Testis (tissue), 3 donors: ENCODE measurements around the gene WBP1L. TPM values are rescaled to one million over a fixed set of nuclear protein-coding genes. Genes with fewer than 3 reads are reported as not detected.

Experiments used
- DNase-seq: peaks from one replicate; pipeline ENCODE4 v3.0.0-alpha.2; 2019
- H3K27ac ChIP-seq, 2 donors: fragments of 200-600 bp; sonication (generic); one replicate each; pipeline ENCODE4 v1.5.1; 2019
- H3K27me3 ChIP-seq: fragments of 200-600 bp; sonication (generic); one replicate; pipeline ENCODE4 v1.5.1; 2019
- H3K36me3 ChIP-seq: fragments of 200-600 bp; sonication (generic); one replicate; pipeline ENCODE4 v1.5.1; 2017; ENCODE audit warnings: low read depth; ENCODE audit errors: missing control alignments
- H3K4me1 ChIP-seq: fragments of 200-600 bp; sonication (generic); one replicate; pipeline ENCODE4 v1.5.1; 2019
- H3K4me3 ChIP-seq, 2 donors: fragments of 200-600 bp; sonication (generic); one replicate each; pipeline ENCODE4 v1.5.1; 2017 to 2019
- H3K9me3 ChIP-seq: fragments of 200-600 bp; sonication (generic); one replicate; pipeline ENCODE4 v1.5.1; 2017
- POLR2A ChIP-seq: fragments of 450-650 bp; IDR thresholded peaks from one replicate; pipeline ENCODE4 v1.6.1; 2017; ENCODE audit warnings: antibody characterized with exemption, mild to moderate bottlenecking, moderate library complexity
- whole genome bisulfite sequencing, 2 donors: methylation state at CpG; one replicate each; pipeline ENCODE4 v1.1.5; 2018; 5-methylcytosine and 5-hydroxymethylcytosine counted together
- intact Hi-C: fragments of 100-400 bp; cut with DNase I; formaldehyde crosslinking; loops from one replicate; pipeline ENCODE4 v1.15.1; 2023; ENCODE audit warnings: low total_unique reads
- polyA plus RNA-seq: library from polyadenylated mRNA; stranded (reverse); fragments of 350-450 nt; fragmentation: Illumina TruSeq; extraction: RNeasy Lipid Tissue Mini Kit (QIAGEN cat#74804); gene quantifications from one replicate; pipeline ENCODE4 v1.2.3, GENCODE V29; 2014; ENCODE audit warnings: low read depth, low replicate concordance; ENCODE audit not compliant: insufficient read depth
- total RNA-seq, 2 donors: library from RNA; depleted of rRNA; stranded (reverse); fragments of >200 nt; gene quantifications; one replicate each; pipeline ENCODE4 v1.2.3, GENCODE V29; 2016
- TF ChIP-seq, protein P1 (sequence below), 3 experiments: fragments of 450-650 bp in 2 of 3; fragments of 200-600 bp in 1 of 3; sonication (generic) in 1 of 3; IDR thresholded peaks; one replicate each; pipeline ENCODE4 v1.5.1; 2016 to 2019; ENCODE audit warnings: antibody characterized with exemption in 3 of 3, mild to moderate bottlenecking in 2 of 3, moderate library complexity in 1 of 3

WBP1L gene
- total and polyA plus RNA-seq, 3 donors from 2014 or later, result 72.4 to 165 (median 113) TPM

- H3K27ac ChIP-seq, result no peak overlapping the region
These were observed 82.5 kb downstream of the WBP1L start for GRCh38 chr10:102826148-102826796.

GRCh38 chr10:102827597-102827975 lies 83.8 kb downstream of the WBP1L start:
- H3K27ac ChIP-seq, result no peak overlapping the region
- H3K9me3 ChIP-seq, result no peaks in the 10 kb centered on the region
- no peaks in the 10 kb centered on the region for H3K27me3 ChIP-seq
- no peaks in the 10 kb centered on the region for H3K36me3 ChIP-seq
- no peak for DNase-seq
- intact Hi-C loops, result loop anchor here (10.0 kb wide), 1 partner anchor 103 kb away; no protein-coding TSS in a partner anchor
- H3K4me1 ChIP-seq, result no peaks in the 10 kb centered on the region
- TF ChIP-seq POLR2A, result no peak
- TF ChIP-seq, protein P1, sequence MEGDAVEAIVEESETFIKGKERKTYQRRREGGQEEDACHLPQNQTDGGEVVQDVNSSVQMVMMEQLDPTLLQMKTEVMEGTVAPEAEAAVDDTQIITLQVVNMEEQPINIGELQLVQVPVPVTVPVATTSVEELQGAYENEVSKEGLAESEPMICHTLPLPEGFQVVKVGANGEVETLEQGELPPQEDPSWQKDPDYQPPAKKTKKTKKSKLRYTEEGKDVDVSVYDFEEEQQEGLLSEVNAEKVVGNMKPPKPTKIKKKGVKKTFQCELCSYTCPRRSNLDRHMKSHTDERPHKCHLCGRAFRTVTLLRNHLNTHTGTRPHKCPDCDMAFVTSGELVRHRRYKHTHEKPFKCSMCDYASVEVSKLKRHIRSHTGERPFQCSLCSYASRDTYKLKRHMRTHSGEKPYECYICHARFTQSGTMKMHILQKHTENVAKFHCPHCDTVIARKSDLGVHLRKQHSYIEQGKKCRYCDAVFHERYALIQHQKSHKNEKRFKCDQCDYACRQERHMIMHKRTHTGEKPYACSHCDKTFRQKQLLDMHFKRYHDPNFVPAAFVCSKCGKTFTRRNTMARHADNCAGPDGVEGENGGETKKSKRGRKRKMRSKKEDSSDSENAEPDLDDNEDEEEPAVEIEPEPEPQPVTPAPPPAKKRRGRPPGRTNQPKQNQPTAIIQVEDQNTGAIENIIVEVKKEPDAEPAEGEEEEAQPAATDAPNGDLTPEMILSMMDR (IDR thresholded peaks at IDR 0.05), result no peak
- no peak overlapping the region for H3K4me3 ChIP-seq
- 79 to 92% methylated on average over 5 of the region's 5 CpGs for WGBS, 2 donors

More at GRCh38 chr10:102826148-102826796, 82.5 kb downstream of the WBP1L start:
- intact Hi-C loops, result loop anchor here (10.0 kb wide), 1 partner anchor 101 kb away; no protein-coding TSS in a partner anchor
- whole genome bisulfite sequencing, 2 donors, result 92% methylated on average over 8 to 9 of the region's 9 CpGs
- H3K4me1 ChIP-seq, result no peaks in the 10 kb centered on the region
- no peak for DNase-seq
- no peaks in the 10 kb centered on the region for H3K36me3 ChIP-seq
- TF ChIP-seq, protein P1 (IDR thresholded peaks at IDR 0.05), result no peak
- H3K9me3 ChIP-seq, result no peaks in the 10 kb centered on the region
- no peak overlapping the region for H3K4me3 ChIP-seq
- H3K27me3 ChIP-seq, result no peaks in the 10 kb centered on the region

GRCh38 chr10:102831322-102832071 lies 87.7 kb downstream of the WBP1L start:
- Histone ChIP-seq H3K4me3 (no peak overlapping the region), H3K27ac (no peak overlapping the region), H3K27me3 (no peaks in the 10 kb centered on the region), H3K36me3 (no peaks in the 10 kb centered on the region), H3K4me1 (peaks cover under 1% of the 10 kb centered on the region), H3K9me3 (no peaks in the 10 kb centered on the region)
- intact Hi-C loops, result loop anchor here (10.0 kb wide), 1 partner anchor 73 kb away; no protein-coding TSS in a partner anchor
- TF ChIP-seq, protein P1 (IDR thresholded peaks at IDR 0.05), result no peak
- no peak for TF ChIP-seq POLR2A
- WGBS, 2 donors, result 63 to 77% methylated on average over 16 of the region's 16 CpGs
- DNase-seq, result no peak

- 88 to 91% methylated on average over 14 of the region's 14 CpGs for WGBS, 2 donors
- no peak overlapping the region for H3K27ac ChIP-seq
- intact Hi-C loops, result loop anchor here (10.0 kb wide), 1 partner anchor 73 kb away; no protein-coding TSS in a partner anchor
- H3K27me3 ChIP-seq, result no peaks in the 10 kb centered on the region
- H3K4me1 ChIP-seq, result peaks cover 8% of the 10 kb centered on the region
- no peak for DNase-seq
- H3K9me3 ChIP-seq, result no peaks in the 10 kb centered on the region
- H3K4me3 ChIP-seq, result no peak overlapping the region
- TF ChIP-seq POLR2A, result no peak
- TF ChIP-seq, protein P1 (IDR thresholded peaks at IDR 0.05), result no peak
- no peaks in the 10 kb centered on the region for H3K36me3 ChIP-seq
These were observed 88.5 kb downstream of the WBP1L start for GRCh38 chr10:102832248-102832647.
